ENCODE data around the gene STMN3. TPM values are rescaled to one million over a fixed set of nuclear protein-coding genes. Genes with fewer than 3 reads are reported as not detected.

Gene STMN3
- total RNA-seq, 2 experiments from 2014 or later = 15.4 to 17.6 TPM

- Mint-ChIP-seq H3K27me3 (no peaks in the 10 kb centered on the region), H3K4me3 (no peak overlapping the region), H3K36me3 (ENCODE audit: low read depth) (peaks cover 15% of the 10 kb centered on the region), H3K4me1 (peaks cover 16% of the 10 kb centered on the region), H3K27ac (no peak overlapping the region), H3K9me3 (ENCODE audit: low read depth) (no peaks in the 10 kb centered on the region)
- intact Hi-C loops (cut with DNase I, micrococcal nuclease) = no loop called here
- ChIA-PET CTCF (no interaction called here), POLR2A (no interaction called here)
- ATAC-seq (no peak), DNase-seq (peak; percentile 12)
Measured at GRCh38 chr20:63690898-63691710, 37.9 kb upstream of the STMN3 start.

DNA sequence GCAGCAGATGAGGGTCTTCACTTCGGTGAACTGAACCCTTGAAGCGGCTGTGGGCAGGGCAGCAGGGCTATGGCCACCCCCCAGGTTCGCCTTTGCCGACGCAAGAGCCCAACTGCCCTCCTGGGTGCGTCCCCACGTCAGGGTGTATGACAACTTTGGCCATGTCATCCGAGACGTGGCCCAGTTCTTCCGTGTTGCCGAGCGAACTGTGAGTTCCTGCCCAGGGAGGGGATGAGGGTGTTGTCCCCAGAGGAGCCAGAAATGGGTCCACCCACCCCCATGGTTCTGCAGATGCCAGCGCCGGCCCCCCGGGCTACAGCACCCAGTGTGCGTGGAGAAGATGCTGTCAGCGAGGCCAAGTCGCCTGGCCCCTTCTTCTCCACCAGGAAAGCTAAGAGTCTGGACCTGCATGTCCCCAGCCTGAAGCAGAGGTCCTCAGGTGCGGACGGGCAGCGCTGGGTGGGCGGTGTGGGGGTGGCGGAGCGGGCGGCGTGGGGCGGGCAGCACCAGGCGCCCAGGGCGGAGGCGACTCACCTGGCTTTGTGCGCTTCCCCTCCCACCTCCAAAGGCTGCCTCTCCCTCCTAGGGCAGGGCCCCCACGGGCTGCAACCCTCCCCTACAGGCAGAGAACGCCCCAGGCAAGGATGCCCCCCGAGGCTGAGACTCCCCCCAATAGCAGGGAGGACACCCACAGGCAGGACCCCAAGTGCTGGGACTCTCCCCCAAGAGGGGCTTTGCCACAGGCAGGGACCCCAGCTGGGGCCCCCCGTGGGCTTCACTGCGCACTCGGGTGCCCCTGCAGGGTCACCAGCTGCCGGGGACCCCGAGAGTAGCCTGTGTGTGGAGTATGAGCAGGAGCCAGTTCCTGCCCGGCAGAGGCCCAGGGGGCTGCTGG is 37.0 kb upstream of the STMN3 start:
- Mint-ChIP-seq H3K27me3 (no peaks in the 10 kb centered on the region), H3K4me3 (no peak overlapping the region), H3K36me3 (ENCODE audit: low read depth) (peaks cover 15% of the 10 kb centered on the region), H3K4me1 (peaks cover 15% of the 10 kb centered on the region), H3K9me3 (ENCODE audit: low read depth) (no peaks in the 10 kb centered on the region), H3K27ac (no peak overlapping the region)
- CTCF ChIA-PET = no interaction called here
- intact Hi-C loops (cut with DNase I, micrococcal nuclease) = no loop called here
- DNase-seq = no peak
- no peak for ATAC-seq
- POLR2A ChIA-PET = no interaction called here

DNA sequence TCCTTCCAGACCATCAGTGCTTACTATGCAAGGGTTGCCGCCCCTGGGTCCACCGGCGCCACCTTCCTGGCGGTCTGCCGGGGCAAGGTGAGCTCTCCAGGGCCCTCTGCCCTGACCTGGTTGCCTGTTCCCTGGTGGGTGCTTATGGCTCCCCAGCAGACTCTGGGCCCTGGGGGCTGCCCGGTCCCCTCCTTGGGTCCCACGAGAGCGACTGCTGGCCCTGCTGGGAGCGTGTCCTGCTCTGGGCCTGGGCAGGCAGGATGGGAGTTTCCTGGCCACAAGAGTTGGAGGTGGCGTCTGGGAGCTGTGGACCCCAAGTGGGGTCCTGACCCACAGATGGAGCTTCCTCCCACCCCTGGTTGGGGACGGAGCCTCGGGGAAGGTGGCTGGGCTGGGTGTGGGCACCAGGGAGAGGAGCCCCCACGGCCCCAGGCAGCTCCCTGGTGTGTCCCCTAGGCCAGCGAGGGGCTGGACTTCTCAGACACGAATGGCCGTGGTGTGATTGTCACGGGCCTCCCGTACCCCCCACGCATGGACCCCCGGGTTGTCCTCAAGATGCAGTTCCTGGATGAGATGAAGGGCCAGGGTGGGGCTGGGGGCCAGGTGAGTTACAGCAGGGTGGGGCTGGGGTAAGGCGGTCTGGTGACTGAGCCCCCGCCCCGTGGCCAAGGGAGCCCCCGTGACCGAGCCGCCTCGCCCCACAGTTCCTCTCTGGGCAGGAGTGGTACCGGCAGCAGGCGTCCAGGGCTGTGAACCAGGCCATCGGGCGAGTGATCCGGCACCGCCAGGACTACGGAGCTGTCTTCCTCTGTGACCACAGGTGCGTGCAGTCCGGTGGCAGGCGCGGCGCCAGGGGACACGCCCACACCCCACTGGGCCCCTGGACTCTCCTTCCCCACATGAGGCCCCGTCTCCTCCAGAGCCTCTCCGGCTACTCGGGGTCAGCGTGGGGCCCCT is 36.1 kb upstream of the STMN3 start:
- DNase-seq (peak; percentile 6), ATAC-seq (no peak)
- Mint-ChIP-seq H3K36me3 (ENCODE audit: low read depth) (peaks cover 15% of the 10 kb centered on the region), H3K4me3 (no peak overlapping the region), H3K9me3 (ENCODE audit: low read depth) (no peaks in the 10 kb centered on the region), H3K27me3 (no peaks in the 10 kb centered on the region), H3K27ac (no peak overlapping the region), H3K4me1 (peaks cover 17% of the 10 kb centered on the region)
- POLR2A ChIA-PET = interaction anchor here (0.6 kb wide), 1 partner anchor 193 kb away, joined by 3 read pairs; no protein-coding TSS in a partner anchor
- CTCF ChIA-PET = no interaction called here
- intact Hi-C loops (cut with DNase I, micrococcal nuclease) = no loop called here

DNA sequence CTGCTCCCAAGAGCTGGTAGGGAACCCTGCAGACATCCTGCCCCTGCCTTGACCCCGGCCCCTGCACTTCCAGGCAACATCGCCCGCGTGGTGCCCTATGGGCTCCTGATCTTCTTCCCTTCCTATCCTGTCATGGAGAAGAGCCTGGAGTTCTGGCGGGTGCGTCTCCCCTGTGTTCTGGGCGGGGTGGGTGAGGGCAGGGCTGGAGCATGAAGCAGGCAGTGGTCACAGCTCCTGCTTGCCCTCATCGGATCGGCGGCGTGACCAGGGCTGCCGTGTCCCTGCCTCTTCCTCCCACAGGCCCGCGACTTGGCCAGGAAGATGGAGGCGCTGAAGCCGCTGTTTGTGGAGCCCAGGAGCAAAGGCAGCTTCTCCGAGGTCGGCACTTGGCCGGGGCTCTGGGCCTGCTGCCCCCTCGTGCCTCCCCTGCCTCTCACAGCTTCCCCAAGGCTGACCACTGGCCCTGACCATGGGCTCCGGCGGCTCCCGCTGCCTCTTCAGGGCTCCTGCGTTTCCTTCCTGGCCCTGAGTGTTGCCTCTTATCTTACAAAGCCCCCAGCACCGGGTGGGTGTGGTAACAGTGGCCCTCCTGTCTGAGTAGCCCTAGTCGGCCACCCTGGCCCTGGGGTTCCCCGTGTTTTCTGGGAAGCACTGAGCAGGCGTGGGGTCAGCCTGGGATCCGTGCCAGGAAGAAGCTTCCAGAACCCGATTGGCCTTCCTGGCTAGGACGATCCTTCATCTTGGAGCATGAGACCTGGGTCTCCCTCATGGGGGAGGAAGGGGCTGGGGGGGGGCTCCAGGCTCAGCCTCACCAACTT is 35.2 kb upstream of the STMN3 start:
- H3K27ac Mint-ChIP-seq = no peak overlapping the region
- peaks cover 12% of the 10 kb centered on the region for H3K36me3 Mint-ChIP-seq (ENCODE audit: low read depth)
- no peaks in the 10 kb centered on the region for H3K9me3 Mint-ChIP-seq (ENCODE audit: low read depth)
- ATAC-seq = no peak
- ChIA-PET POLR2A (interaction anchor here (0.6 kb wide), 1 partner anchor 192 kb away, joined by 3 read pairs; no protein-coding TSS in a partner anchor), CTCF (no interaction called here)
- intact Hi-C loops (cut with DNase I, micrococcal nuclease) = no loop called here
- H3K4me3 Mint-ChIP-seq = no peak overlapping the region
- peaks cover 16% of the 10 kb centered on the region for H3K4me1 Mint-ChIP-seq
- H3K27me3 Mint-ChIP-seq = no peaks in the 10 kb centered on the region
- DNase-seq = peak; percentile 6

DNA sequence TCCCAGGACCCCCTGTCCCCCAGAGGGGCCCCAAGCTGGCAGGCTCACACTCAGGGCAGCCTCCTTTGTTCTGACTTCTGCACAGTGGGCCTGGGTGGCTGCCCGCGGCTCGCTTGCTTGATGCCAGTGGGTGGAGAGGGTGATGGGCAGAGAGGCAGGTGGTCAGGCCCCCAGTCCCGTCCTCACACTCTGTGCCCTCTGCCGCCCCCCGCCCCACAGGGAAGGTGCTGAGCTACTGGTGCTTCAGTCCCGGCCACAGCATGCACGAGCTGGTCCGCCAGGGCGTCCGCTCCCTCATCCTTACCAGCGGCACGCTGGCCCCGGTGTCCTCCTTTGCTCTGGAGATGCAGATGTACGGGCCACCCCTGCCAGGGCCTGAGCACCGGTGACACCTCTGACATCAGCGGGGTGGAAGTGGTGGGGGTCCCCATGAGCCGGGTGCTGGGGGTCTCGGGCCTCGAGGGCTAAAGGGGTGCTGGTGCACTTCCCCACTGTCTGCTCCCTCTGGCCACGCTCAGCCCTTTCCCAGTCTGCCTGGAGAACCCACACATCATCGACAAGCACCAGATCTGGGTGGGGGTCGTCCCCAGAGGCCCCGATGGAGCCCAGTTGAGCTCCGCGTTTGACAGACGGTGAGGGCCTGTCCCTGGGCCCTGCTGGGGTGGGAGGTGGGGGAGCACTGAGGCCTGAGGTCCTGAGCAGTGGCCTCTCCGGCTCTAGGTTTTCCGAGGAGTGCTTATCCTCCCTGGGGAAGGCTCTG is 34.4 kb upstream of the STMN3 start:
- Mint-ChIP-seq H3K36me3 (ENCODE audit: low read depth) (peaks cover 11% of the 10 kb centered on the region), H3K9me3 (ENCODE audit: low read depth) (no peaks in the 10 kb centered on the region), H3K4me3 (no peak overlapping the region), H3K27ac (no peak overlapping the region), H3K4me1 (peaks cover 17% of the 10 kb centered on the region), H3K27me3 (no peaks in the 10 kb centered on the region)
- DNase-seq (peak; percentile 9), ATAC-seq (no peak)
- ChIA-PET CTCF (interaction anchor here (1.1 kb wide), 1 partner anchor 20 kb away, joined by 3 read pairs; the partner anchor contains the start of genes ARFRP1 and ZGPAT), POLR2A (interaction anchor here (0.6 kb wide), 1 partner anchor 10 kb away, joined by 3 read pairs; no protein-coding TSS in a partner anchor)
- intact Hi-C loops (cut with DNase I, micrococcal nuclease) = no loop called here

- POLR2A ChIA-PET = interaction anchor here (0.6 kb wide), 1 partner anchor 10 kb away, joined by 3 read pairs; no protein-coding TSS in a partner anchor
- ATAC-seq (peak; percentile 87), DNase-seq (peak; percentile 82)
- intact Hi-C loops (cut with DNase I, micrococcal nuclease) = no loop called here
- Mint-ChIP-seq H3K36me3 (ENCODE audit: low read depth) (peaks cover 9% of the 10 kb centered on the region), H3K4me1 (peaks cover 19% of the 10 kb centered on the region), H3K4me3 (no peak overlapping the region), H3K27ac (peak overlapping the region; percentile 74), H3K27me3 (no peaks in the 10 kb centered on the region), H3K9me3 (ENCODE audit: low read depth) (no peaks in the 10 kb centered on the region)
- CTCF ChIA-PET = interaction anchor here (1.1 kb wide), 1 partner anchor 21 kb away, joined by 3 read pairs; the partner anchor contains the start of genes ARFRP1 and ZGPAT
Measured at GRCh38 chr20:63686492-63687321, 33.5 kb upstream of the STMN3 start.

- Mint-ChIP-seq H3K4me1 (peaks cover 19% of the 10 kb centered on the region), H3K9me3 (ENCODE audit: low read depth) (no peaks in the 10 kb centered on the region), H3K4me3 (no peak overlapping the region), H3K27me3 (no peaks in the 10 kb centered on the region), H3K27ac (peak overlapping the region; percentile 74), H3K36me3 (ENCODE audit: low read depth) (peaks cover 5% of the 10 kb centered on the region)
- POLR2A ChIA-PET = no interaction called here
- intact Hi-C loops (cut with DNase I, micrococcal nuclease) = no loop called here
- DNase-seq (no peak), ATAC-seq (no peak)
- CTCF ChIA-PET = interaction anchor here (1.1 kb wide), 1 partner anchor 22 kb away, joined by 3 read pairs; the partner anchor contains the start of genes ARFRP1 and ZGPAT
Measured at GRCh38 chr20:63686094-63686491, 32.9 kb upstream of the STMN3 start.

DNA sequence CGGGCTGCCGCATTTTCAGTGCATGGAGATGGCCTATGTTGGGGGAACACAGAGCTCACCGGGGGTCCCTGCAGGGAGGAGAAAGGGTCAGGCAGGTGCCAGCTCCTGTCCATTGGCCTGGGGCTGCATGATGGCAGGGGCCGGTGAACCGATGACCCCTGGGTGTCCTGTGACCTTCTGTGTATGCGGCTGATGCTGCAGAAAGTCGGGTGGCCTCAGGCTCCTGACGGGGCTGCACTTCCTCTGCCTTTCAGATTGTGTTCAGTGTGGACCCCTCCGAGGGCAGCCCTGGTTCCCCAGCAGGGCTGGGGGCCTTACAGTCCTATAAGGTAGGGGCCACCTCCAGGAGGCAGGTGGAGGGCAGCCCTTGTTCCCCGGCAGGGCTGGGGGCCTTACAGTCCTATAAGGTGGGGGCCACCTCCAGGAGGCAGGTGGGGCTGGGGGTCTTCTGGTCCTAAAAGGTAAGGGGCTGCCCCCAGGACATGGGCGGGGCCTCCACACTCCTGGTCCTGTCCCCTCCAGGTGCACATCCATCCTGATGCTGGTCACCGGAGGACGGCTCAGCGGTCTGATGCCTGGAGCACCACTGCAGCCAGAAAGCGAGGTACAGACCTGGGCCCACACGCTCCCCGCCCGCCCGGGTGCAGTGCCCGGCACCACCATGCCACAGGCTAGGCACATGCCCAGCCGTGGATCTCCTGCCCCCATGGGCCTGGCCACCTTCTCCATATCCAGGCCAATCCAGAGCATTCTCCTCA is 32.2 kb upstream of the STMN3 start:
- H3K27ac Mint-ChIP-seq = peak overlapping the region; percentile 47
- intact Hi-C loops (cut with DNase I, micrococcal nuclease) = no loop called here
- peaks cover 19% of the 10 kb centered on the region for H3K4me1 Mint-ChIP-seq
- CTCF ChIA-PET = interaction anchor here (0.7 kb wide), 1 partner anchor 45 kb away, joined by 3 read pairs; no protein-coding TSS in a partner anchor
- peaks cover 5% of the 10 kb centered on the region for H3K36me3 Mint-ChIP-seq (ENCODE audit: low read depth)
- H3K4me3 Mint-ChIP-seq = no peak overlapping the region
- no peaks in the 10 kb centered on the region for H3K9me3 Mint-ChIP-seq (ENCODE audit: low read depth)
- no peaks in the 10 kb centered on the region for H3K27me3 Mint-ChIP-seq
- ATAC-seq (no peak), DNase-seq (no peak)
- POLR2A ChIA-PET = no interaction called here
